Measurements from ENCODE around the gene OR2AG2.

GRCh38 chr11:6735306-6735705 lies 36.5 kb downstream of the OR2AG2 start:
- TF ChIP-seq CTCF (IDR thresholded peaks at IDR 0.05; ENCODE audit: low read length) (no peak), EZH2 (IDR thresholded peaks at IDR 0.05; ENCODE audit: borderline replicate concordance, low read length) (no peak)

All from OCI-LY1 (cell line).